ENCODE measurements around the gene MCM9.

Gene MCM9

GRCh38 chr6:118902726-118903125 lies 32.2 kb downstream of the MCM9 start:
- peaks cover 42% of the 10 kb centered on the region for H3K4me1 ChIP-seq (ENCODE audit: insufficient read depth, low read length, severe bottlenecking)
- no peak for TF ChIP-seq EZH2 (IDR thresholded peaks at IDR 0.05; ENCODE audit: borderline replicate concordance, low read length)
- no peak for TF ChIP-seq CTCF (IDR thresholded peaks at IDR 0.05; ENCODE audit: low read length)
- H3K4me3 ChIP-seq (ENCODE audit: low read depth, low read length, poor library complexity, severe bottlenecking): no peak overlapping the region
- peaks cover 39% of the 10 kb centered on the region for H3K79me2 ChIP-seq (ENCODE audit: insufficient read depth, low read length)
- H4K20me1 ChIP-seq (ENCODE audit: insufficient read depth, low read length): no peaks in the 10 kb centered on the region
- no peaks in the 10 kb centered on the region for H3K27me3 ChIP-seq (ENCODE audit: insufficient read depth, low read length)
- no peak overlapping the region for H3K4me2 ChIP-seq (ENCODE audit: low read length)
- H3F3A ChIP-seq (ENCODE audit: insufficient read depth, low read length): no peaks in the 10 kb centered on the region; the same call in 1 of the 2 replicates
- peak overlapping the region; percentile 4 for H3K27ac ChIP-seq (ENCODE audit: low read depth, low read length, poor library complexity, severe bottlenecking)
- H3K9ac ChIP-seq (ENCODE audit: low read length): no peak overlapping the region
- no peaks in the 10 kb centered on the region for H3K9me2 ChIP-seq (ENCODE audit: low read depth, low read length)
- H2AFZ ChIP-seq (ENCODE audit: low read length): no peak overlapping the region
- peaks cover 86% of the 10 kb centered on the region for H3K36me3 ChIP-seq (ENCODE audit: insufficient read depth, low read length)
- H3K9me3 ChIP-seq (ENCODE audit: low read length): no peaks in the 10 kb centered on the region

GRCh38 chr6:118899948-118900347 lies 35.0 kb downstream of the MCM9 start:
- Histone ChIP-seq H3K4me2 (ENCODE audit: low read length) (peak overlapping the region; percentile 4; the same call in 1 of the 2 replicates), H3F3A (ENCODE audit: insufficient read depth, low read length) (no peaks in the 10 kb centered on the region), H3K9ac (ENCODE audit: low read length) (no peak overlapping the region), H3K27ac (ENCODE audit: low read depth, low read length, poor library complexity, severe bottlenecking) (peak overlapping the region; percentile 16), H3K4me3 (ENCODE audit: low read depth, low read length, poor library complexity, severe bottlenecking) (no peak overlapping the region), H3K36me3 (ENCODE audit: insufficient read depth, low read length) (peaks cover 62% of the 10 kb centered on the region), H2AFZ (ENCODE audit: low read length) (no peak overlapping the region), H3K79me2 (ENCODE audit: insufficient read depth, low read length) (peaks cover 66% of the 10 kb centered on the region), H3K27me3 (ENCODE audit: insufficient read depth, low read length) (no peaks in the 10 kb centered on the region), H3K9me3 (ENCODE audit: low read length) (no peaks in the 10 kb centered on the region), H4K20me1 (ENCODE audit: insufficient read depth, low read length) (no peaks in the 10 kb centered on the region), H3K9me2 (ENCODE audit: low read depth, low read length) (no peaks in the 10 kb centered on the region), H3K4me1 (ENCODE audit: insufficient read depth, low read length, severe bottlenecking) (peaks cover 58% of the 10 kb centered on the region)
- TF ChIP-seq CTCF (IDR thresholded peaks at IDR 0.05; ENCODE audit: low read length): no peak
- no peak for TF ChIP-seq EZH2 (IDR thresholded peaks at IDR 0.05; ENCODE audit: borderline replicate concordance, low read length)

GRCh38 chr6:118897386-118897785 lies 37.6 kb downstream of the MCM9 start:
- Histone ChIP-seq H3K4me3 (ENCODE audit: low read depth, low read length, poor library complexity, severe bottlenecking) (no peak overlapping the region), H3K4me1 (ENCODE audit: insufficient read depth, low read length, severe bottlenecking) (peaks cover 64% of the 10 kb centered on the region), H3K9me3 (ENCODE audit: low read length) (no peaks in the 10 kb centered on the region), H3K4me2 (ENCODE audit: low read length) (peak overlapping the region; percentile 73), H3K9me2 (ENCODE audit: low read depth, low read length) (no peaks in the 10 kb centered on the region), H3K27ac (ENCODE audit: low read depth, low read length, poor library complexity, severe bottlenecking) (no peak overlapping the region), H2AFZ (ENCODE audit: low read length) (no peak overlapping the region), H3K27me3 (ENCODE audit: insufficient read depth, low read length) (no peaks in the 10 kb centered on the region), H3F3A (ENCODE audit: insufficient read depth, low read length) (no peaks in the 10 kb centered on the region), H3K9ac (ENCODE audit: low read length) (no peak overlapping the region), H3K79me2 (ENCODE audit: insufficient read depth, low read length) (peaks cover 72% of the 10 kb centered on the region), H4K20me1 (ENCODE audit: insufficient read depth, low read length) (no peaks in the 10 kb centered on the region), H3K36me3 (ENCODE audit: insufficient read depth, low read length) (peaks cover 38% of the 10 kb centered on the region)
- TF ChIP-seq EZH2 (IDR thresholded peaks at IDR 0.05; ENCODE audit: borderline replicate concordance, low read length) (no peak), CTCF (IDR thresholded peaks at IDR 0.05; ENCODE audit: low read length) (no peak)
